ENCODE measurements around the gene CIAO3.

CIAO3 gene

GRCh38 chr16:741986-742629, 1.3 kb upstream of the CIAO3 start:
- no peak overlapping the region for H3K27ac ChIP-seq (ENCODE audit: low read depth, low read length)
- H3K36me3 ChIP-seq (ENCODE audit: control insufficient read depth, insufficient read depth, low read length) = peaks cover 8% of the 10 kb centered on the region; the same call in 1 of the 2 replicates
- no peak overlapping the region for H3K4me3 ChIP-seq (ENCODE audit: low read depth, low read length)
- no peaks in the 10 kb centered on the region for H3K9me3 ChIP-seq (ENCODE audit: control insufficient read depth, insufficient read depth, low read length)
- no peaks in the 10 kb centered on the region for H3K27me3 ChIP-seq (ENCODE audit: control insufficient read depth, insufficient read depth, low read length)
- no peaks in the 10 kb centered on the region for H3K4me1 ChIP-seq (ENCODE audit: control insufficient read depth, insufficient read depth, low read length)
- no peak overlapping the region for H3K9ac ChIP-seq (ENCODE audit: low read depth, low read length)

GRCh38 chr16:740459-740763, 386 bp downstream of the CIAO3 start:
- H3K4me1 ChIP-seq (ENCODE audit: control insufficient read depth, insufficient read depth, low read length) = no peaks in the 10 kb centered on the region
- no peaks in the 10 kb centered on the region for H3K27me3 ChIP-seq (ENCODE audit: control insufficient read depth, insufficient read depth, low read length)
- H3K36me3 ChIP-seq (ENCODE audit: control insufficient read depth, insufficient read depth, low read length) = peaks cover 23% of the 10 kb centered on the region
- H3K9me3 ChIP-seq (ENCODE audit: control insufficient read depth, insufficient read depth, low read length) = no peaks in the 10 kb centered on the region
- H3K27ac ChIP-seq (ENCODE audit: low read depth, low read length) = peak overlapping the region; percentile 64
- H3K9ac ChIP-seq (ENCODE audit: low read depth, low read length) = peak overlapping the region; percentile 71; the same call in 1 of the 2 replicates
- peak overlapping the region; percentile 83 for H3K4me3 ChIP-seq (ENCODE audit: low read depth, low read length)

- Histone ChIP-seq H3K27ac (ENCODE audit: low read depth, low read length) (no peak overlapping the region), H3K27me3 (ENCODE audit: control insufficient read depth, insufficient read depth, low read length) (no peaks in the 10 kb centered on the region), H3K9ac (ENCODE audit: low read depth, low read length) (peak overlapping the region; percentile 71; the same call in 1 of the 2 replicates), H3K4me1 (ENCODE audit: control insufficient read depth, insufficient read depth, low read length) (no peaks in the 10 kb centered on the region), H3K9me3 (ENCODE audit: control insufficient read depth, insufficient read depth, low read length) (no peaks in the 10 kb centered on the region), H3K4me3 (ENCODE audit: low read depth, low read length) (peak overlapping the region; percentile 83), H3K36me3 (ENCODE audit: control insufficient read depth, insufficient read depth, low read length) (peaks cover 23% of the 10 kb centered on the region)
Observed at GRCh38 chr16:739560-740458, 988 bp downstream of the CIAO3 start.

GRCh38 chr16:736936-737481, 3.8 kb downstream of the CIAO3 start:
- Histone ChIP-seq H3K4me1 (ENCODE audit: control insufficient read depth, insufficient read depth, low read length) (no peaks in the 10 kb centered on the region), H3K27ac (ENCODE audit: low read depth, low read length) (no peak overlapping the region)

GRCh38 chr16:735982-736453, 4.8 kb downstream of the CIAO3 start:
- Histone ChIP-seq H3K27ac (ENCODE audit: low read depth, low read length) (no peak overlapping the region), H3K27me3 (ENCODE audit: control insufficient read depth, insufficient read depth, low read length) (no peaks in the 10 kb centered on the region), H3K4me1 (ENCODE audit: control insufficient read depth, insufficient read depth, low read length) (no peaks in the 10 kb centered on the region), H3K9ac (ENCODE audit: low read depth, low read length) (no peak overlapping the region), H3K9me3 (ENCODE audit: control insufficient read depth, insufficient read depth, low read length) (no peaks in the 10 kb centered on the region), H3K36me3 (ENCODE audit: control insufficient read depth, insufficient read depth, low read length) (peaks cover 39% of the 10 kb centered on the region), H3K4me3 (ENCODE audit: low read depth, low read length) (no peak overlapping the region)

More at GRCh38 chr16:736936-737481, 3.8 kb downstream of the CIAO3 start:
- Histone ChIP-seq H3K9me3 (ENCODE audit: control insufficient read depth, insufficient read depth, low read length) (no peaks in the 10 kb centered on the region), H3K4me3 (ENCODE audit: low read depth, low read length) (no peak overlapping the region), H3K36me3 (ENCODE audit: control insufficient read depth, insufficient read depth, low read length) (peaks cover 34% of the 10 kb centered on the region), H3K9ac (ENCODE audit: low read depth, low read length) (no peak overlapping the region), H3K27me3 (ENCODE audit: control insufficient read depth, insufficient read depth, low read length) (no peaks in the 10 kb centered on the region)

- Histone ChIP-seq H3K4me1 (ENCODE audit: control insufficient read depth, insufficient read depth, low read length) (no peaks in the 10 kb centered on the region), H3K27ac (ENCODE audit: low read depth, low read length) (no peak overlapping the region), H3K9me3 (ENCODE audit: control insufficient read depth, insufficient read depth, low read length) (no peaks in the 10 kb centered on the region), H3K4me3 (ENCODE audit: low read depth, low read length) (no peak overlapping the region), H3K27me3 (ENCODE audit: control insufficient read depth, insufficient read depth, low read length) (no peaks in the 10 kb centered on the region), H3K9ac (ENCODE audit: low read depth, low read length) (no peak overlapping the region), H3K36me3 (ENCODE audit: control insufficient read depth, insufficient read depth, low read length) (peaks cover 46% of the 10 kb centered on the region)
Observed at GRCh38 chr16:734981-735881, 5.6 kb downstream of the CIAO3 start.

GRCh38 chr16:734208-734980, 6.4 kb downstream of the CIAO3 start:
- H3K4me3 ChIP-seq (ENCODE audit: low read depth, low read length) = no peak overlapping the region
- no peak overlapping the region for H3K9ac ChIP-seq (ENCODE audit: low read depth, low read length)
- H3K27ac ChIP-seq (ENCODE audit: low read depth, low read length) = no peak overlapping the region
- H3K27me3 ChIP-seq (ENCODE audit: control insufficient read depth, insufficient read depth, low read length) = no peaks in the 10 kb centered on the region
- no peaks in the 10 kb centered on the region for H3K4me1 ChIP-seq (ENCODE audit: control insufficient read depth, insufficient read depth, low read length)
- peaks cover 46% of the 10 kb centered on the region for H3K36me3 ChIP-seq (ENCODE audit: control insufficient read depth, insufficient read depth, low read length)
- H3K9me3 ChIP-seq (ENCODE audit: control insufficient read depth, insufficient read depth, low read length) = no peaks in the 10 kb centered on the region

- Histone ChIP-seq H3K4me1 (ENCODE audit: control insufficient read depth, insufficient read depth, low read length) (no peaks in the 10 kb centered on the region), H3K9ac (ENCODE audit: low read depth, low read length) (no peak overlapping the region), H3K27ac (ENCODE audit: low read depth, low read length) (no peak overlapping the region), H3K36me3 (ENCODE audit: control insufficient read depth, insufficient read depth, low read length) (peaks cover 46% of the 10 kb centered on the region), H3K4me3 (ENCODE audit: low read depth, low read length) (no peak overlapping the region), H3K27me3 (ENCODE audit: control insufficient read depth, insufficient read depth, low read length) (no peaks in the 10 kb centered on the region), H3K9me3 (ENCODE audit: control insufficient read depth, insufficient read depth, low read length) (no peaks in the 10 kb centered on the region)
Observed at GRCh38 chr16:733382-734207, 7.2 kb downstream of the CIAO3 start.

- no peak overlapping the region for H3K4me3 ChIP-seq (ENCODE audit: low read depth, low read length)
- H3K9ac ChIP-seq (ENCODE audit: low read depth, low read length) = no peak overlapping the region
- no peak overlapping the region for H3K27ac ChIP-seq (ENCODE audit: low read depth, low read length)
- no peaks in the 10 kb centered on the region for H3K4me1 ChIP-seq (ENCODE audit: control insufficient read depth, insufficient read depth, low read length)
- peaks cover 45% of the 10 kb centered on the region for H3K36me3 ChIP-seq (ENCODE audit: control insufficient read depth, insufficient read depth, low read length)
- H3K27me3 ChIP-seq (ENCODE audit: control insufficient read depth, insufficient read depth, low read length) = no peaks in the 10 kb centered on the region
- H3K9me3 ChIP-seq (ENCODE audit: control insufficient read depth, insufficient read depth, low read length) = no peaks in the 10 kb centered on the region
Observed at GRCh38 chr16:732936-733335, 7.9 kb downstream of the CIAO3 start.
